Omental fat pad (tissue), 4 donors: ENCODE data around the gene MAGOH. TPM values are rescaled to one million over a fixed set of nuclear protein-coding genes. Genes with fewer than 3 reads are reported as not detected.

Experiments
- ATAC-seq: fragments of 150-250 bp; one replicate; pipeline ENCODE4 v1.9.1; 2016; ENCODE audit warnings: mild to moderate bottlenecking, moderate library complexity; ENCODE audit not compliant: low FRiP score
- DNase-seq: peaks from one replicate; pipeline ENCODE4 v3.0.0-alpha.2; 2019; ENCODE audit warnings: low spot score
- total RNA-seq, 4 donors: library from RNA; depleted of rRNA; stranded (reverse); fragments of >200 nt; gene quantifications; one replicate each; pipeline ENCODE4 v1.1.0, GENCODE V29; 2016
- TF ChIP-seq, protein P1 (sequence below), 3 donors: fragments of 450-650 bp; IDR thresholded peaks; one replicate each; pipeline ENCODE4 v1.5.1; 2016 to 2017; ENCODE audit warnings: antibody characterized with exemption in 3 of 3, mild to moderate bottlenecking in 3 of 3, moderate library complexity in 2 of 3

MAGOH gene
- total RNA-seq, 4 donors from 2014 or later, result 20.3 to 46.7 (median 26.8) TPM

DNA sequence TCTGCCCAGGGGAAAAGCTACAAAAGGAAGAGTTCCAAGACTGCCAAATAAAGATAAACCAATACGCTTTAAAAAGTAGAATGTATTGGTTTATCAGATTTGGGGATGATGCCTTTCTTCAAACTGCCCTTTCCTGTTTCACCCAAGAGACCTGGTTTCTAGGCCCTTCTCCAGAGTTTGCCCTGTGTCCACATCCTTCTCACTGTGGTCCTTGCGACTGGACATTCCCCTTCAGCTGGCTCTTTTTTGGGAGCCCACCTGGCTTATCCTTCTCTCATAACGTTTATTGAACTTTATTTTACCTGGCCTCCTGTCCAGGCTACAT is 17.4 kb downstream of the MAGOH start:
- TF ChIP-seq, protein P1, sequence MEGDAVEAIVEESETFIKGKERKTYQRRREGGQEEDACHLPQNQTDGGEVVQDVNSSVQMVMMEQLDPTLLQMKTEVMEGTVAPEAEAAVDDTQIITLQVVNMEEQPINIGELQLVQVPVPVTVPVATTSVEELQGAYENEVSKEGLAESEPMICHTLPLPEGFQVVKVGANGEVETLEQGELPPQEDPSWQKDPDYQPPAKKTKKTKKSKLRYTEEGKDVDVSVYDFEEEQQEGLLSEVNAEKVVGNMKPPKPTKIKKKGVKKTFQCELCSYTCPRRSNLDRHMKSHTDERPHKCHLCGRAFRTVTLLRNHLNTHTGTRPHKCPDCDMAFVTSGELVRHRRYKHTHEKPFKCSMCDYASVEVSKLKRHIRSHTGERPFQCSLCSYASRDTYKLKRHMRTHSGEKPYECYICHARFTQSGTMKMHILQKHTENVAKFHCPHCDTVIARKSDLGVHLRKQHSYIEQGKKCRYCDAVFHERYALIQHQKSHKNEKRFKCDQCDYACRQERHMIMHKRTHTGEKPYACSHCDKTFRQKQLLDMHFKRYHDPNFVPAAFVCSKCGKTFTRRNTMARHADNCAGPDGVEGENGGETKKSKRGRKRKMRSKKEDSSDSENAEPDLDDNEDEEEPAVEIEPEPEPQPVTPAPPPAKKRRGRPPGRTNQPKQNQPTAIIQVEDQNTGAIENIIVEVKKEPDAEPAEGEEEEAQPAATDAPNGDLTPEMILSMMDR (IDR thresholded peaks at IDR 0.05), result no peak
- DNase-seq (no peak), ATAC-seq (no peak)

DNA sequence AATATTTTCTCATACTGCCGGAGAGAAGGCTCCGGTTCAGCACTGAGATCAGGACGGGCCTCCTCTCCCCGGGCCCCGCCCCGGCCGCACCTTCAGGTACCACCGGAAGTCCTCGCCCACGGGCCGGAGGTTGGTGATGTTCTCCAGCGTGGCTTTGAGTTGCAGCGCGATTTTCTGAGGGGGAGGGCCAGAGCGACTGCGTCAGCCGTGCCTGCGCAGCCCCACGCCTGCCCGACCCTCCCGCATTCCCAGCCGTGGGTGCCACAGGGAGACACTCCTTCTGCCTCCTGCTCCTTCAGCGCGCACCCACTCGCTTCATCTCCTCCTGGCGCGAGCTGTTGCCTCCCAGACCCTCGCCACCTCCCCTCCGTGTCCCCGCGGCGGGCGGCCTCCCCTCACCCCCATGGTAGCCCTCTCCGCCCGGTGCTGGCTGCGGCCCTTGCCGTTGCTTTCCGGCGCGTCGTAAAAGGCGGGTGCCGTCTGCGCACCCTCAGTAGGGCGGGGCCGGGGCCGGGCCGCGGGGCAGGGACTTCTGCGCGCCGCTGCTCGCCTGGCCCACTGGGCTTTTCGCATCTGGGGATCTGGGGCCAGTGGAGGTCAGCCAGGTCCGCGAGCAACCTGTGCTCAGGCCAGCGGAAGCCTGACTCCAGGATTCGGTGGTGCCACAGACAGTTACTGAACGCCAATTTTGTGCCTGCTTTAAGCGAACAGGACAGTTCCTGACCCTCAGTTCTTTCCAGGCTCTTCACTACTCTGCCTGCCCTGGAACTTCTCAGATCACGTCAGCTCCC is 18.0 kb downstream of the MAGOH start, which contains the start of gene CZIB:
CZIB (minus strand) TSS at position 464 of the 791 bp plus-strand sequence; CDS start at position 405, 59 bp downstream.
- DNase-seq (peak; percentile 86), ATAC-seq (peak; percentile 98)
- TF ChIP-seq, protein P1 (IDR thresholded peaks at IDR 0.05), result no peak

DNA sequence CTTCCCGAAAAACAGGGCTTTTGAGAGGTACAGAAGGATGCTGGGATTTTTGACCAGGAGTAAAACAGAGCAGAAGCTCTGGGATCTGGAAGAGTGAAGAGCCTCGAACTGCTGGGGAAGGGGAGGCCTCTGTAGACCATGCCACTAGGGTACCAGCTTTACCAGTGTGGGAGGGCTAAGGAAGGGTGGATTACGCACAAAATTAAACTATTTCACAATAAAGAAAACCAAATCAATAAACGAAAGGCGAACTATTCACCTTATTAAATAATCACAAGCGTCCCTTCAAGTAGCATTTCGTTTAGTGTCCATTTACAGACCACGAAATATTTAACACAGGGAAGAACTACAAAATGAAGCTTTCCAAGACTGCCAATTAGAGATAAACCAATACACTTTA is 18.6 kb downstream of the MAGOH start:
- TF ChIP-seq, protein P1 (IDR thresholded peaks at IDR 0.05), result no peak
- no peak for ATAC-seq
- no peak for DNase-seq

DNA sequence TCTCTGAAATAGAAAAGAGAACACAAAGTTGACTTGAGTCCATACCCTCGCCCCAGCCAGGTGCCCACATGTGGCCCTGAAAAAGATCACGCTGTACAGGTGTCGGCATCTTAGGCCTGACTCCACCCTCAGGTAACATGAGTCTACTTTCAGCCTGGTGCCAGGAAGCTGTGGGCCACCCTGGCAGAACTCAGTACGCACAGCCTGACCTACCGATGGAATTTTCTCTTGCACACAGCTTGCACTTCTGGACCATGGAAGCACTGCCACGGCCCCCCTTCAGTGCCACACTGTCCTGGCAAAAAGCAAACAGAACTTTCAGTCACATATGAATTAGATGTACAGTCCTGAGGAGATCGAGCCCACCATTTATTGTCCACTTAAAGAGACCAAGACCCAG is 20.1 kb downstream of the MAGOH start:
- TF ChIP-seq, protein P1 (IDR thresholded peaks at IDR 0.05), result no peak
- DNase-seq (no peak), ATAC-seq (no peak)

DNA sequence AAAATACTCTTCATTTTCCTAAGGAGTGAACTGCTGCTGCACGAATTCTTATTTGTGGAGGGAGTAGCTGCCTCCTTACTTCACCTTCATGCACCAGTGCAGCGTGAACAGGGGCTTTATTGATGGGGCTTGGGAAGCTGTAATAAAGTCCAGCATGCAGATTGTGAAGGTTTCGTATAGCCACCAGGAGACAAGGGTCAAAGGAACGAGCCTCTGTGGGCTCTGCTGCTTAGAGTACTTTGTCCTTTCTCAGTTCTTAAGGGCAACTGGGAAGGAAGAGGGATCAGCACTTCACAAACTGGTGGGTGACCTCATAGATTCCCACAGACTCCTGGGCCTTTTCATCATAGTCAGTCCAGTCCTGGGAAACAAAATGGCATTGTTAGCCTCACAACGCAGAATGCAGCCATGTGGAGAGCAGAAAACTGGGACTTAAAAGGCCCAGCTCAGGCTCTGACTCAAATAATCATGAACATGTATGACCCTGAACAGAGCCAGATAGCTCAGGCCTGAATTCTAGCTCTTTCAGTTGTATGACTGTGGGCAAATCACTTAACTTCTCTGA is 23.9 kb downstream of the MAGOH start:
- ATAC-seq, result no peak

DNA sequence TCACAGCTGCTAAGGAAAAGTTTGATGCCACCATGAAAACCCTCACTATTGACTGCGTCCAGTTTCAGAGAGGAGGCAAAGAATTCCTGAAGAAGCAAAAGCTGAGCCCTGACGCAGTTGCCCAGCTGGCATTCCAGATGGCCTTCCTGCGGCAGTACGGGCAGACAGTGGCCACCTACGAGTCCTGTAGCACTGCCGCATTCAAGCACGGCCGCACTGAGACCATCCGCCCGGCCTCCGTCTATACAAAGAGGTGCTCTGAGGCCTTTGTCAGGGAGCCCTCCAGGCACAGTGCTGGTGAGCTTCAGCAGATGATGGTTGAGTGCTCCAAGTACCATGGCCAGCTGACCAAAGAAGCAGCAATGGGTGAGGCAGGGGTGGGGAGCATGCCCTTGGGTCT is 27.4 kb downstream of the MAGOH start:
- no peak for DNase-seq
- no peak for ATAC-seq
- TF ChIP-seq, protein P1 (IDR thresholded peaks at IDR 0.05), result no peak

More for the DNA sequence above, 23.9 kb downstream of the MAGOH start:
- no peak for DNase-seq
- TF ChIP-seq, protein P1 (IDR thresholded peaks at IDR 0.05), result no peak

DNA sequence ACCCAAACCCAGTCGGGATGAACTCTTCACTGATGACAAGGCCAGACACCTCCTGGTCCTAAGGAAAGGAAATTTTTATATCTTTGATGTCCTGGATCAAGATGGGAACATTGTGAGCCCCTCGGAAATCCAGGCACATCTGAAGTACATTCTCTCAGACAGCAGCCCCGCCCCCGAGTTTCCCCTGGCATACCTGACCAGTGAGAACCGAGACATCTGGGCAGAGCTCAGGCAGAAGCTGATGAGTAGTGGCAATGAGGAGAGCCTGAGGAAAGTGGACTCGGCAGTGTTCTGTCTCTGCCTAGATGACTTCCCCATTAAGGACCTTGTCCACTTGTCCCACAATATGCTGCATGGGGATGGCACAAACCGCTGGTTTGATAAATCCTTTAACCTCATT is 28.0 kb downstream of the MAGOH start:
- TF ChIP-seq, protein P1 (IDR thresholded peaks at IDR 0.05), result no peak
- ATAC-seq (no peak), DNase-seq (no peak)
